ENCODE data around the gene S1PR5.

- TF ChIP-seq POLR2AphosphoS5 (IDR thresholded peaks at IDR 0.05) (no peak), POLR2A (IDR thresholded peaks at IDR 0.05; ENCODE audit: low read depth) (no peak), CTCF (IDR thresholded peaks at IDR 0.05) (no peak), EP300 (IDR thresholded peaks at IDR 0.05) (no peak)
These were observed 3.5 kb upstream of the S1PR5 start for GRCh38 chr19:10520652-10521318.

All from esophagus muscularis mucosa (tissue), 4 donors.